ENCODE measurements around the gene MCCC1.
"Not testable (repeated sequence)": the region's sequence is repeated elsewhere in the genome, so short reads cannot be mapped to it uniquely, and the experiment has no call there.

The MCCC1 gene

DNA sequence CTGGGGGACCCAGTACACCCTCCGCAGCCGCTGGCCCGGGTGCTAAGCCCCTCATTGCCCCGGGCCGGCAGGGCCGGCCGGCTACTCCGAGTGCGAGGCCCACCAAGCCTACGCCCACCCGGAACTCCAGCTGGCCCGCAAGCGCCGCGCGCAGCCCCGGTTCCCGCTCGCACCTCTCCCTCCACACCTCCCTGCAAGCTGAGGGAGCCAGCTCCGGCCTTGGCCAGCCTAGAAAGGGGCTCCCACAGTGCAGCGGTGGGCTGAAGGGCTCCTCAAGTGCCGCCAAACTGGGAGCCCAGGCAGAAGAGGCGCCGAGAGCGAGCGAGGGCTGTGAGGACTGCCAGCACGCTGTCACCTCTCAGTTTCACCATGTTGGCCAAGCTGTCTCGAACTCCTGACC is 4.7 kb upstream of the MCCC1 start:
- DNase-seq (ENCODE audit: low spot score), result not testable (repeated sequence)

DNA sequence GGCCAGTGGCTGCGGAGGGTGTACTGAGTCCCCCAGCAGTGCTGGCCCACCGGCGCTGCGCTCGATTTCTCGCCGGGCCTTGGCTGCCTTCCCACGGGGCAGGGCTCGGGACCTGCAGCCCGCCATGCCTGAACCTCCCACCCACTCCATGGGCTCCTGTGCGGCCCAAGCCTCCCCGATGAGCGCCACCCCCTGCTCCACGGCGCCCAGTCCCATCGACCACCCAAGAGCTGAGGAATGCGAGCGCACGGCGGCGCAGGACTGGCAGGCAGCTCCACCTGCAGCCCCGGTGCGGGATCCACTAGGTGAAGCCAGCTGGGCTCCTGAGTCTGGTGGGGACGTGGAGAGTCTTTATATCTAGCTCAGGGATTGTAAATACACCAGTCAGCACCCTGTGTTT is 1.7 kb upstream of the MCCC1 start:
- not testable (repeated sequence) for DNase-seq (ENCODE audit: low spot score)

DNA sequence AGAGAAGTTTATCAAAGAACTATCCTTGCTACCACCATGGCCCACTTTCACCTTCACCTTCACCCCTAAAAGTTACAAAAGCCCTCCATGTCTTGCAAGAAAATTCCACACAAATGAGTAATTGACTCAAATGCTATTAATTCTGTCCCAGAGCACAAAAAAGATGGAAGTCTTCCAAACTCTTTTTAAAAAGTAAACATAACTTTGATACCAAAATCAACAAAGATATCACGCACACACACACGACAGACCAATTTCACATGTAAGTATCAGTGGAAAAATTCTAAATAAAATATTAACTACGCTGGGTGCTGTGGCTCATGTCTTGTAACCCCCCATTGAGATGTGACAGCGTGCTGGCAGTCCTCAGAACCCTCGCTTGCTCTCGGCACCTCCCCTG is 1.1 kb upstream of the MCCC1 start:
- DNase-seq (ENCODE audit: low spot score), result no peak

DNA sequence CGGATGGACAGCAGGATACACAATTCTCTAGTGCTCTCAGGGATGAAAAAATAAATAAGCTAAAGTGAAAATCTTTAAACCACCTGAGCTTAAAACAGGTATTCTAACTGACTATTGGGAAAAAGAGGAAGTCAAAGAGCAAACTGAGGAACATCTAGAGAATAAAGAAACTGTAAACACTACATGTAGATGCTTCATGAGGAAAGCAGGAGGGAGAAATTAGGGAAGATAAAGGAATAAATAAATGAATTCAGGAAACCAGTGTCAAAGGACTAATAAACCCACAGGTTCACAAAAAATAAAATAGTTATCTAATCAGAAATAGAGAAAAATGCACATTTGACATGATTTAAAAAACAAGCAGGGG is 525 bp upstream of the MCCC1 start:
- DNase-seq (ENCODE audit: low spot score), result no peak

DNA sequence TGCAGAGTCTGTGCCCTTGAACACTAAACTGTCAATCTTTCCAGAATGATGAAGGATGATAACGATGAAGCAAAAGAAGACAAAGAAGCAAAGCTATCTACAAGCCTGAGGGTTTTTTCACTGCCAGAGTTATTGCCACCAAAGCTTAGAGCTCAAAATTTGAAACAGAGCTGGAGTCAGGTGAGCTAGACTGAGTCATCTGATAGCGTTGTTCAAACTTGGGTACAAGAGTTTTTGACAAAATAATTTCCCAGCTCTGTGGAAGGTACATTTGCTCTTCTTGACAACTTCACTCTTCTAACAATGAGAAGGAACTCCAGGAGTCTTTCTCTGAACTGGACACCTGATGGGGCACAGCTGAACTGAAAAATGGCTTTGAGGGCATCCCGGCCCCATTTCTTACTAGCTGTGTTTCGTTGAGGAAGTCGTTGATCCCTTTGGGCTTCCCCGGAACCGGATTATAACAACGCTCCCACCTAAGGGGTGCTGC is 715 bp downstream of the MCCC1 start:
- DNase-seq (ENCODE audit: low spot score), result peak; percentile 42

DNA sequence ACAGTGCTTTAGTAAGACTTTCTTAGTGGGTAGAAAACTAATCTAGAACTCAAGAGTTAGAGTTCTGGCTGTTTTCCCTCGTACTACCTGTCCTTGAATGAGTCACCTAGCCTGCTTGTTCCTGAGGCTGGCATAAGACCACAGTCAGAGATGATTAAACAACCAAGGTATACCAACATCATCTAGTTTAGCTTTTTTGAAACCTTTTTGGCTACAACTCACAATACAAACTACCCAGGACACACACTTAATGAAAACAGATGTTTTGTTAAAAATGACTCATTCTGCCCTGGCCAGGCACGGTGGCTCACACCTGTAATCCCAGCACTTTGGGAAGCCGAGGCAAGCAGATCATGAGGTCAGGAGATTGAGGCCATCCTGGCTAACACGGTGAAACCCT is 4.6 kb downstream of the MCCC1 start:
- no peak for DNase-seq (ENCODE audit: low spot score)

DNA sequence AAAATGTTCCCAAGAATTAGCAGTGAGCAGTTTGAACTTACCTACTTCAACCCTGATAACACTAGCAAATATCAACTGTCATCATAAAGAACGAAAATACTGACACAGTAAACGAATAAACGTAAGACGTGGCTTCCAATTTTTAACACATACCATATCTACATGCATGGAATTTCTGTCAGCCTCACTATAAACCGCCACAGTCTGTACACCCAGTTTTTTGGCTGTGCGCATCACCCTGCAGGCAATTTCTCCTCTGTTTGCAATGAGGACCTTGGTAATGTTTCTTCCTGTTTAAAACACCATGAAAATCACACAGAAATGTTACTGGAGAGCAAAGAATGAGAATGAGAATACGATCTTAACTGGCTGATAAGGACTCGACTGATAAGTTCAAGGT is 7.0 kb downstream of the MCCC1 start:
- no peak for DNase-seq (ENCODE audit: low spot score)

DNA sequence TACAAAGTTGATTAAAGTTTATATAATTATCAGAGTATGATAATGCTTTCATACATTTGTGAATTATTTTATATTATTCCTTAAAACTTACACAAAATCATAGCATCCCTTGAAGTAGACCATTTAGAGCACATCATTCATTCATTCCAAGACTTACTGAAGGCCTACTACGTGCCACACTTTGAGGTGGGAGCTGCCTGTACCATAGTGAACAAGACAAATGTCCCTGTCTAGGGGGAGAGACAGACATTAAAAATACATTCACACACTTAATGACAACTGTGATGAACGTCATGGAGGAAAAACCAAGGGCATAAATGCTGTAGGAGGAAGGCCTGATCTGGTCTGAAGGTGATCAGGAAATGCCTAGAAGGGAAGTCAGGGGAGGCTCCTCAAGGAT is 12.1 kb downstream of the MCCC1 start:
- DNase-seq (ENCODE audit: low spot score), result no peak

DNA sequence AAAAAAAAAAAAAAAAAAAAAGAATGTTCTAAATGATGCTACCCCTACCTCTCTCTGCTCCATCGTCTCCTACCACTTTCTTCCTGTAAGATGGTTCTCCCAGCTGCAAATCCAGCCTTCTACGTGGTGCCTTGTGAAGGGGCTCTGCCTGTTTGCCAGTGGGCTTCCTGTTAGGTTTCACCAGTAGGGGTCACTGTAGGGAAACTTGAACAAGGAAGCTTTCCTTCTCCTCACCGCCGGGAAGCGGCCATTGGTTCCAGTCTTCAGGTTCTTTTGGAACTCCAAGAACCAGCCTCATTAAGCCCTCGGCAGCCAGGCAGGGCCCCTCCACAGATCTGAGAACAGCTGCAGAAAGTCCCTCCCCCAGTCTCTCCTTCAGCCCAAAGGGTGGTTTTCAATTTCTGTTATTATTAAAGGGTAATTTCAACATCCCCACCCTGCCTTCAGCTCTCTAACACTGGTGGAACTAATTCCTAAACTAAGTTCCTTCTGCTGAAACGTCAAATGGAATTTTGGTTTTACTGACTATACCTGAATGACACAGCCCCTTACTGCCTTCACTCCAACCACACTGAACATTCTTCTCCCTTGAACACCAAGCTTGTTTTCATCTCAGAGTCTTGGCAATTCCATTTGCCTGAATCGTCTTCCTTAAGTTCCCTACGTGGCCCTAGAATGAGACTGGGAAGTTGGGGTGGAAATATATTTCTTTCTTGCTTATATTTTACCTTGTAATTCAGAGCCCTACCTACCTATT is 13.5 kb downstream of the MCCC1 start:
- DNase-seq (ENCODE audit: low spot score), result no peak

DNA sequence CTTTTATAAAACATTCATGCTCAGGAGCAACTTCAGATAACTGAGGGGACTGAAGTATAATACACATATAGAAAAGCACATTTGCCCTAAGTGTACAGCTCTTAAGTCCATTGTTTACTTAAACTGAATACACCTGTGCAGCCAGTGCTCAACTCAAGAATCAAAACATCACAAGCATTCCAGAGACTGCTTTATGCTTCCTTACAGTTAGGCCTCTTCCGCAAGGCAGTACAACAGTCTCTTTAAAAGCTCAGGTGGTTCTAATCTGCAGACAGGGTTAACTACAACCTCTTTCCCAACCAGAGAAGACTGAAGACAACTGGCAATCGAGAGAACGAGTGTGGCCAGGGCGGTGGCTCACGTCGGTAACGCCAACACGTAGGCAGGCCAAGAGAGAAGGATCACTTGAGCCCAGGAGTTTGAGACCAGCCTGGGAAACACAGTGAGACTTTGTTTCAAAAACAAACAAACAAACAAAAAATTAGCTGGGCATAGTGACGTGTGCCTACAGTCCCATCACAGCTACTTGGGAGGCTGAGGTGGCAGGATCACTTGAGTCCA is 16.9 kb downstream of the MCCC1 start:
- DNase-seq (ENCODE audit: low spot score), result no peak

DNA sequence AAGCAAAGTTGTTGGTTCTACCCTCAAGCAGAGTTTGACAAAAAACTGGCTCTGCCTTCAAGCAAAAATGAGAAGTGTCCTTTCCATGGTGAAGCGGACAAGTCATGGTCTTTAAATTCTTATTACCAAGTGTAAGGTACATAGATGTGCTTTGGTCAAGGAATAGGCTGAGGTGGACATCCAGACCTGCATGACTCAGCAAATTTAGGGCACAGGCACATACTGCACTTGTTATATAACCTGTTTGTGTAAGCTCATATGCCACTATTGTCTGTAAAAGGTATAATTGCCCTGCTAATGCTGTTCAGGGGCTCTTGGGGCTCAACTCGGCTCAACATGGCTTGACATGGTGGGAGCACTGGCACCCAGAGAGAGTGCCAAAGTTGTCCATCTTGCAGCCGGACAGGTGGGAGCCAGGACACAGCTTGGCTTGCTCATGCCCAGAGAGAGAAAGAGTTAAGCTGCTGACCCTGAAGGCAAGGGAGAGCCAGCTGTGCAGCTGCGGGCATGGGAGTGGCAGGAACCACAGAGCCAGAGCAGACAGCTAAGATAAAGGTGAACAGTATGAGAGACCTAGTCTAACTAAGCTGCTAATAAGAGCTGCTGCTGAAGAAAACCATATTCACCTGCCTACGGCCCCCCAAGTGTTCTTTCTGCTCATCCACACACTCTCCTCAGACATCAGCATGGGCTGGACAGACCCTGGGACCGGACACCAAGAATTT is 17.7 kb downstream of the MCCC1 start:
- DNase-seq (ENCODE audit: low spot score), result no peak

DNA sequence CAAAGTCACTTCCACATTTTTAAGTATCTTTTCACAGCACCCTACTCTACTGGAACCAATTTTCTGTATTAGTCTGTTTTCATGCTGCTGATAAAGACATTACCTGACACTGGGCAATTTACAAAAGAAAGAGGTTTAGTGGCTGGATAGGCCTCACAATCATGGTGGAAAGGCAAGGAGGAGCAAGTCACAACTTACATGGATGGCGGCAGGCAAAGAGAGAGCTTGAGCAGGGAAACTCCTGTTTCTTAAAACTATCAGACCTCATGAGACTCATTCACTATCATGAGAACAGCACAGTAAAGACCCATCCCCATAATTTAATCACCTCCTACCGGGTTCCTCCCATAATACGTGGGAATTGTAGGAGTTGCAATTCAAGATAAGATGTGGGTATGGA is 18.7 kb downstream of the MCCC1 start:
- no peak for DNase-seq (ENCODE audit: low spot score)

DNA sequence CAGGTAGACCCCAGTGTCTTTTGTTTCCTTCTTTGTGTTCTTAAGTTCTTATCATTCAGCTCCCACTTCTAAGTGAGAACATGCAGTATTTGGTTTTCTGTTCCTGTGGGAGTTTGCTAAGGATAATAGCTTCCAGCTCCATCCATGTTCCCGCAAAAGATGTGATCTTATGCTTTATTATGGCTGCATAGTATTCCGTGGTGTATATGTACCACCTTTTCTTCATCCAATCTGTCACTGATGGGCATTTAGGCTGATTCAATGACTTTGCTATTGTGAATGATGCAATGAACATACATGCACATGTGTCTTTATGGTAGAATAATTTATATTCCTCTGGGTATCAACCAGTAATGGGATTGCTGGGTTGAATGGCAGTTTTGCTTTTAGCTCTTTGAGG is 24.4 kb downstream of the MCCC1 start:
- no peak for DNase-seq (ENCODE audit: low spot score)

DNA sequence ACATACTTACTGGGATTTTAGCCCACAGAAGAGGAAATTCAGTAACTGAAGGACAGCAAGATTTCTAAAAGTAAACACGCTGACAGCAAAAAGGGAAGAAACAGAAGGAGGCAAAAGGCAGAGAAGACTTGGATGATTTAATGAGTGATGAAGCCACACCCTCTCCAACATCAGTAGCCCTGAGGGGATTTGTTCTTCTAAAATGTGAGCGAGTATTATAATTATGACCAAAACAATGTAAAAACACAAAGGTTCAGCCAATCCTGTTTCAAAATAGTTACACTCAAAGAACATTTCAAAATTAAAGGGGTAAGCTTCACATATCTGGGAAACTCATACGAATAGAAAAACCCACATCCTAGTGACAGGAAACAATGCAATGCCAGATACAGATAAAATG is 25.0 kb downstream of the MCCC1 start:
- no peak for DNase-seq (ENCODE audit: low spot score)

DNA sequence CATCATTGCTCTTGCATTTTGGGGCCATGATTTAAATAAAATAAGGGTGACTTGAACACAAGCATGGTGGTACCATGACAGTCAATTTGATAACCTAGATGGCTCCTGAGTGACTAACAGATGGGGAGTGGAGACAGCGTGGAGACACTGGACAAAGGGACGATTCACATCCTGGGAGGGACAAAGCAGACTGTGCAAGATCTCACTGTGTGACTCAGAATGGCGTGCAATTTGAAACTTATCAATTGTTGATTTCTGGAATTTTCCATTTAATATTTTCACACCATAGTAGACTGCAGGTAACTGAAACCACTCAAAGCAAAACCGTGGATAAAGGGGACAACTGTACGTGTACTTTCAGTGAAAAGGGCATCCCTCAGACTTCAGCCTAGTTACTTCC is 25.5 kb downstream of the MCCC1 start:
- DNase-seq (ENCODE audit: low spot score), result no peak

DNA sequence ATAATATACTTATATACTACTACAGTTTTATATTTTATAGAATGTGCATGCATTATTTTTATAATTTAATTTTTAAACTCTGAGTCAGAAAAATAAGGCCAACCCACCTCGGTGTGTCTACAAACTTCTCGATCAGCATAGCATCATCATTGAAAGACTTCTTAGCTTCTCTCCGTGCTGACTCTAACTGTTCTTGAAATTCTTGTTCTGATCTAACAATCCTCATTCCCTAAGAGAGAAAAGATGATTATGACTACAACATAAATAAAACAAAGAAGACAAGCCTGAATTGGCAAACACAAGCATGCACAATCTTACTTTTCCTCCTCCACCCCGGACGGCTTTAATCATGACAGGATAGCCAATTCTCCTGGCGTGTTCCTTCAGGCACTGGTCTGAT is 28.4 kb downstream of the MCCC1 start:
- DNase-seq (ENCODE audit: low spot score), result no peak

DNA sequence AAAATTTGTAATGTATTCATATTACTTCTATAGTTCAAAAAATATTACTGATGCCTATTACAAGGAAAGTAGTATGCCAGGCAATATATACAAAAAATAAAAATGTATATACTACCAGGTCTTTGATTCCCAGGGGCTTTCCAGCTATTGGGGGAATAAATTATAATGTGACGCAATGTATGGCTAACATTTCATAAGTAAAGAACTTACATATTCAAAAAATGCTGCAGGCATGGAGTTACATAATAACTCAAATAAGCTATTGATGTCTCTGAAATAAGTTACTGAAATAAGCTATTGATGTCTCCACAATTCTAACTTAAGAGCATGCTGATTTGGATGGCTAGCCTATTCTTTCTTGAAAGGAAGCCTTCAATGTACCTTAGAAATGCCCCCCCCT is 30.2 kb downstream of the MCCC1 start:
- no peak for DNase-seq (ENCODE audit: low spot score)

DNA sequence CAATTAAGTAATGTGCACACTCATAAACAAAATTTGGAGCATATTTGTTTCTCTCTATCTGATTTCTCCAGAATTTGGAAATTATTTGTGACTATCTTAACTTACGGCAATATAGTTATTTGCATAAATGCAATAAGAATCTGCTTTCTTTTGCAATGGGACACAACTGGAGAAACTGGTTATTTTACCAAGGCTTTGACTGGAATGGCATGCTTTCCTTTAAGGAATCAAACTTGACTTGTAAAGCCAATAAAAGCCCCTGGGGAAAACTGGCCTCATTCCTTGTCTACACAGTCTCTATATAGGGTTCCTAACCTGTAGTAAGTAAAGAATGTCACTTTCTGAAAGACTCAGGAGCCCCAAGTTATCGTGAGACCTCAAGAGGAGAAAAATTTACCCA is 32.4 kb downstream of the MCCC1 start:
- not testable (repeated sequence) for DNase-seq (ENCODE audit: low spot score)

DNA sequence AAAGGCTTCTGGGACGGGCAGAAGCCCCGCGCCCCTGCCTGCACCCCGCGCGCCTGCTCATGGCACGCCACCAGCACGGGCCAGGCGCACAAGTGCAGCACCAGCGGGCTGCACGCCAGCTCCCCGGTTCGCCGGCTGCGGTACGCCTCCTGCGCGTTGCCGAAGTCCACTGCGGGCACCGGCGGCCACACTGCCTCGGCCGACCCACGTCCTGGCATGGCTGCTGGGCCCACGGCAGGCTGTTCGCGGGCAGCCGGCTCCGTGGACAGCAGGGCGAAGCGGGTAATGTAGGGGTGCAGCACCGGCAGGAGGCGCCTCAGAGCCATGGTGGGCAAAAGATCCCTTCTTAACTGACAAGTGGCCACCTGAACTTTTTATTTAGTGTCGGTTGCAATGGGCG is 34.8 kb downstream of the MCCC1 start:
- DNase-seq (ENCODE audit: low spot score), result no peak

DNA sequence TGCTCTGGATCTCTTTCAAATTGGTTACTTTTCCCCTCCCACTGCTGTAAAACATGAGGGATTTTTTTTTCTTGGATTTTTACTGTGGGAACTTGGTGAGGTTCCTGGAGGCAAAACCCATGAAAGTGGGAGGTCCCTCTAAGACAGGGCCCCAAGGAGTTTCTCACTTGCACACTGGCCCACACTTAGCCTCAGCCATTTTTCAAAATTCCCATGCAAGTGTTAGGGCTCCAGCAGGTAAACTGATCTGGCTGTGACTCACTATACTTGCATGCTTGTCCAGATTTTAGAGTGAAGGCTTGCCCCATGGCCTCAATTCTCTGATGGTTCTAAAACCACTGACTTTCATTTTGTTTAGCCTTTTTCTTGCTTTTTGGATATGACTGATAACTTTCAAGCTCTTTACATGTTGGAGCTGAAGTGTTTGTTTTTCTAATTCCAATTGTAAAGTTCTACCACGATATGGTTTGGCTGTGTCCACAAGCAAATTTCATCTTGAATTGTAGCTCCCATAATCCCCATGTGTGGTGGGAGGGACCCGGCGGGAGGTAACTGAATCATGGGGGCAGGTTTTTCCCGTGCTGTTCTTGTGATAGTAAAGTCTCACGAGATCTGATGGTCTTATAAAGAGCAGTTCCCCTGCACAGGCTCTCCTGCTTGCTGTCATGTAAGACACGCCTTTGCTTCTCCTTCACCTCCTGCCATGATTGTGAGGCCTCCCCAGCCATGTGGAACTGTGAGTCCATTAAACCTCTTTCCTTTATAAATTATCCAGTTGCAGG is 37.7 kb downstream of the MCCC1 start:
- DNase-seq (ENCODE audit: low spot score), result no peak

DNA sequence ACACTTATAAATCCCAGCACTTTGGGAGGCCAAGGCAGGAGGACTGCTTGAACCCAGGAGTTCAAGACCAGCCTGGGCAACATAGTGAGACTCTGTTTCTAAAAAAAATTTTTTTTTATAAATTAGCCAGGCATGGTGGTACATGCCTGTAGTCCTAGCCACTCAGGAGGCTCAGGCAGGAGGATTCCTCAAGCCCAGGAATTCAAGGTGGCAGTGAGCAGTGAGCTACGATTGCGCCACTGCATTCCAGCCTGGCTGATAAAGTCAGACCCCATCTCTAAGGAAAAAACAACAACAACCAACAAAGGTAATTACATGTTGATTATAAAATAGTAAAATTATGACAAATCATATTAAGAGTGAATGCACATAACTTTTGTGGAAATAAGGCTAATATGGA is 40.9 kb downstream of the MCCC1 start:
- DNase-seq (ENCODE audit: low spot score), result no peak

DNA sequence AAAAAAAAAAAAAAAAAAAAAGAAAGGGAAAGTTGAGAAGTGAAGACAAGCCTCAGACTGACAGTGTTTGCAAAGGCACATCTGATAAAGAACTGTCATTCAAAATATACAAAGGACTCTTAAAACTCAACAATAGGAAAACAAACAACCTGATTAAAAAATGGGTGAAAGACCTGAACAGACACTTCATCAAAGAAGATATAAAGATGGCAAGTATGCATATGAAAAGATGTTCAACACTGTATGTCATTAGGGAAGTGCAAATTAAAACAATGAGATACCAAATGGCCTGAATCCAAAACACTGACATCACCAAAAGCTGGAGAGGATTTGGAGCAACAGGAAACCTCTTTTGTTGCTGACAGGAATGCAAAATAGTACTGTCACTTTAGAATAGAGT is 48.6 kb downstream of the MCCC1 start:
- DNase-seq (ENCODE audit: low spot score), result no peak

DNA sequence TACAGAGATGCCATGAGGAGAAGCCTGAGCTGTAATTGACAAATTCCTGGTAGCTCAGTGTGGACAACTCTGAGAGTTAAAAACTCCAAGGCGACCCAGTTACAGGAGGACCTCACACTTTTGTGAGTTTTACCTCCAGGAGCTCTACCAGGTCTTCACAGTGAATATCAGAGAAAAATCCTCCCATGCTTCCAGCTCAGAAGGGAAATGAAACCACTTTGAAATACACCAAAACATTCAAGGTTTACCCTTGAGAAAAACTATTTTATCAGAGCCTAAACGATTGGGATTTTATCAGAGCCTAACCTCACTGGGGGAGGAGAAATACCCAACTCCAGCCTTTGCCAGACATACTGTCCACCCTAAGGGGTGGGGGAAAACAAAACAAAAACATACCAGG is 52.4 kb downstream of the MCCC1 start:
- no peak for DNase-seq (ENCODE audit: low spot score)

Measured in RKO (cell line).